ENCODE data around the gene RBM15.

Gene RBM15

GRCh38 chr1:110375490-110375889 is 36.3 kb downstream of the RBM15 start:
- Histone ChIP-seq H3K36me3 (ENCODE audit: control insufficient read depth, insufficient read depth, low read length) (no peaks in the 10 kb centered on the region), H3K9ac (ENCODE audit: low read length) (no peak overlapping the region), H3K27me3 (ENCODE audit: control insufficient read depth, insufficient read depth, low read length) (no peaks in the 10 kb centered on the region), H3K4me1 (ENCODE audit: control insufficient read depth, insufficient read depth, low read length) (no peaks in the 10 kb centered on the region), H3K4me3 (ENCODE audit: low read length) (no peak overlapping the region), H3K9me3 (ENCODE audit: control insufficient read depth, low read length) (no peaks in the 10 kb centered on the region)

- Histone ChIP-seq H3K9ac (ENCODE audit: low read length) (no peak overlapping the region), H3K4me1 (ENCODE audit: control insufficient read depth, insufficient read depth, low read length) (peaks cover 16% of the 10 kb centered on the region), H3K36me3 (ENCODE audit: control insufficient read depth, insufficient read depth, low read length) (no peaks in the 10 kb centered on the region), H3K27me3 (ENCODE audit: control insufficient read depth, insufficient read depth, low read length) (no peaks in the 10 kb centered on the region), H3K4me3 (ENCODE audit: low read length) (no peak overlapping the region), H3K9me3 (ENCODE audit: control insufficient read depth, low read length) (no peaks in the 10 kb centered on the region)
These were observed 41.6 kb downstream of the RBM15 start for GRCh38 chr1:110380672-110381283.

GRCh38 chr1:110383251-110383990 is 44.2 kb downstream of the RBM15 start:
- no peaks in the 10 kb centered on the region for H3K27me3 ChIP-seq (ENCODE audit: control insufficient read depth, insufficient read depth, low read length)
- H3K9ac ChIP-seq (ENCODE audit: low read length): no peak overlapping the region
- no peaks in the 10 kb centered on the region for H3K9me3 ChIP-seq (ENCODE audit: control insufficient read depth, low read length)
- peaks cover 16% of the 10 kb centered on the region for H3K4me1 ChIP-seq (ENCODE audit: control insufficient read depth, insufficient read depth, low read length)
- H3K4me3 ChIP-seq (ENCODE audit: low read length): no peak overlapping the region
- H3K36me3 ChIP-seq (ENCODE audit: control insufficient read depth, insufficient read depth, low read length): no peaks in the 10 kb centered on the region

DNA sequence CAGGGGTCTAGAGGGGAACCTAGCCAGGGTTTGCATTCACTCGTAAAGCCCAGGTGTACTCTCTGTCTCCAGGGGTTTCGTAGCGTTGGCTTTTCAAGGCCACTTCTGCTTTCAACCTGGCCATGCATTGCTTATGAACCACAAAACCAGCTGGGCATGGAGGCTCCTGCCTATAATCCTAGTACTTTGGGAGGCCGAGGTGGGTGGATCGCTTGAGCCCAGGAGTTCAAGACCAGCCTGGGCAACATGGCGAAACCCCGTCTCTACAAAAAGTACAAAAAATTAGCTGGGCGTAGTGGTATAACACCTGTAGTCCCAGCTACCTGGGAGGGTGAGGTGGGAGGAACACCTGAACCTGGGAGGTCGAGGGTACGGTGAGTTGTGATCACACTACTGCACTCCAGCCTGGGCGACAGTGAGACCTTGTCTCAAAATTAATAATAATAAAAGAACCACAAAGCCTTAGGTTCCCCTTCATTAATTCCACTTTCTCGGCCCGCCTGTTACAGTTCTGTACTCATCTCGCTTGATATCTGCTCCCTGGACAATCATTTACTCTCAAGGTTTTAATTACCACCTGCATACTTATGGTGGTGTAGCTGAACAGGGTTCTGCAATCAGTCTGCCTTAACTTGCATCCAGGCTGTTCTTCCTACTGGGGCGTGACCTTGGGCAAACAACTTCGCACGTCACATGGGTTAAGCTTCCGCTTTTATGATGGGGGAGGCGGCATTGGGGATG is 45.6 kb downstream of the RBM15 start:
- H3K4me3 ChIP-seq (ENCODE audit: low read length): no peak overlapping the region
- H3K27me3 ChIP-seq (ENCODE audit: control insufficient read depth, insufficient read depth, low read length): no peaks in the 10 kb centered on the region
- H3K9ac ChIP-seq (ENCODE audit: low read length): no peak overlapping the region
- H3K9me3 ChIP-seq (ENCODE audit: control insufficient read depth, low read length): no peaks in the 10 kb centered on the region
- no peaks in the 10 kb centered on the region for H3K36me3 ChIP-seq (ENCODE audit: control insufficient read depth, insufficient read depth, low read length)
- H3K4me1 ChIP-seq (ENCODE audit: control insufficient read depth, insufficient read depth, low read length): peaks cover 16% of the 10 kb centered on the region

GRCh38 chr1:110385369-110385768 is 46.2 kb downstream of the RBM15 start:
- no peaks in the 10 kb centered on the region for H3K36me3 ChIP-seq (ENCODE audit: control insufficient read depth, insufficient read depth, low read length)
- H3K4me3 ChIP-seq (ENCODE audit: low read length): no peak overlapping the region
- no peaks in the 10 kb centered on the region for H3K27me3 ChIP-seq (ENCODE audit: control insufficient read depth, insufficient read depth, low read length)
- H3K9me3 ChIP-seq (ENCODE audit: control insufficient read depth, low read length): no peaks in the 10 kb centered on the region
- H3K4me1 ChIP-seq (ENCODE audit: control insufficient read depth, insufficient read depth, low read length): peaks cover 16% of the 10 kb centered on the region
- no peak overlapping the region for H3K9ac ChIP-seq (ENCODE audit: low read length)

- no peak overlapping the region for H3K9ac ChIP-seq (ENCODE audit: low read length)
- H3K4me3 ChIP-seq (ENCODE audit: low read length): no peak overlapping the region
- H3K36me3 ChIP-seq (ENCODE audit: control insufficient read depth, insufficient read depth, low read length): no peaks in the 10 kb centered on the region
- H3K9me3 ChIP-seq (ENCODE audit: control insufficient read depth, low read length): no peaks in the 10 kb centered on the region
- H3K4me1 ChIP-seq (ENCODE audit: control insufficient read depth, insufficient read depth, low read length): peaks cover 16% of the 10 kb centered on the region
- H3K27me3 ChIP-seq (ENCODE audit: control insufficient read depth, insufficient read depth, low read length): no peaks in the 10 kb centered on the region
These were observed 48.0 kb downstream of the RBM15 start for GRCh38 chr1:110387048-110387754.

DNA sequence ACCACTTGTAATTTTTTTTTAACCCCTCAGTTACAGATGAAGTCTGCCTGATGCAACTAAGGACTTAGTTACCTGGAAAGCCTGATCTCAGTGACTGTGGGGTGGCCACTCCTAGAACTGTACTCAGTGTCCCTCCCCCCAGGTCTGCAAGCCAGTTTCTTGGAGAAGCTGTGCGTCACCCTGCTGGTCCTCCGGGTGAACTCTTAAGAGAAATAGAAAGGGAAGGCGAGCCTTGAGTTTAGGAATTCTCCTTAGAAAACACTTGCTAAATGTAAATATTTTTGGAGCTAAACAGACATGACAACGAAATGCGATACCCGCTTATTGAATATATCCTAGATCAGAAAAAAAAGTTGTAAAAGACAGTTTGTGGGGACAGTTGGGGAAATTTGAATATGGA is 50.9 kb downstream of the RBM15 start:
- H3K9me3 ChIP-seq (ENCODE audit: control insufficient read depth, low read length): no peaks in the 10 kb centered on the region
- no peaks in the 10 kb centered on the region for H3K27me3 ChIP-seq (ENCODE audit: control insufficient read depth, insufficient read depth, low read length)
- no peak overlapping the region for H3K4me3 ChIP-seq (ENCODE audit: low read length)
- peaks cover 13% of the 10 kb centered on the region for H3K4me1 ChIP-seq (ENCODE audit: control insufficient read depth, insufficient read depth, low read length)
- no peaks in the 10 kb centered on the region for H3K36me3 ChIP-seq (ENCODE audit: control insufficient read depth, insufficient read depth, low read length)
- no peak overlapping the region for H3K9ac ChIP-seq (ENCODE audit: low read length)

- Histone ChIP-seq H3K36me3 (ENCODE audit: control insufficient read depth, insufficient read depth, low read length) (no peaks in the 10 kb centered on the region), H3K4me3 (ENCODE audit: low read length) (no peak within 1 kb of the TSS), H3K9me3 (ENCODE audit: control insufficient read depth, low read length) (no peaks in the 10 kb centered on the region), H3K9ac (ENCODE audit: low read length) (no peak within 1 kb of the TSS), H3K4me1 (ENCODE audit: control insufficient read depth, insufficient read depth, low read length) (peaks cover 11% of the 10 kb centered on the region), H3K27me3 (ENCODE audit: control insufficient read depth, insufficient read depth, low read length) (no peaks in the 10 kb centered on the region)
These were observed 51.6 kb downstream of the RBM15 start, which contains the start of gene SLC16A4 for GRCh38 chr1:110390692-110391245. TSS of gene SLC16A4 (minus strand) at chr1:110391026. CDS start at chr1:110389323, 1,703 bp downstream.

DNA sequence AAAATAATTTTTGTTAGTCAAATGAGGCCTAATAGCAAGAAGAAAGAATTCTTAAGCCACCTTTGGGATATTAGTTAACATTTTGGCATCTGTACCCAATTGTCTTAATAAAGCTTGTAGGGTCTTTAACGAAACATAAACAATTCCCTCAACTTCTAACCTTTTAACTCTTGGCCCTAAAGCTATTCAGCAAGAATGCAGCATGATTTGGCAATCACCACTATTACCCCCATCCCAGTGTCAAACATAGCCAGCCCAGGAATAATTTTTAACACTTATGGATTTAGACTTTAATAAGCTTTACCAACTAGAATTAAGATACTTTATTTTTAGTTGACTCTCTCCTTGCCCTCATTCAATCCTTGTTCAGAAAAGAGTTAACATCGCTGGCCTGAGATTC is 54.1 kb downstream of the RBM15 start:
- no peaks in the 10 kb centered on the region for H3K36me3 ChIP-seq (ENCODE audit: control insufficient read depth, insufficient read depth, low read length)
- no peaks in the 10 kb centered on the region for H3K9me3 ChIP-seq (ENCODE audit: control insufficient read depth, low read length)
- H3K9ac ChIP-seq (ENCODE audit: low read length): no peak overlapping the region
- H3K27me3 ChIP-seq (ENCODE audit: control insufficient read depth, insufficient read depth, low read length): no peaks in the 10 kb centered on the region
- no peak overlapping the region for H3K4me3 ChIP-seq (ENCODE audit: low read length)
- H3K4me1 ChIP-seq (ENCODE audit: control insufficient read depth, insufficient read depth, low read length): peaks cover 11% of the 10 kb centered on the region

- H3K36me3 ChIP-seq (ENCODE audit: control insufficient read depth, insufficient read depth, low read length): no peaks in the 10 kb centered on the region
- peaks cover 11% of the 10 kb centered on the region for H3K4me1 ChIP-seq (ENCODE audit: control insufficient read depth, insufficient read depth, low read length)
- H3K27me3 ChIP-seq (ENCODE audit: control insufficient read depth, insufficient read depth, low read length): no peaks in the 10 kb centered on the region
- no peaks in the 10 kb centered on the region for H3K9me3 ChIP-seq (ENCODE audit: control insufficient read depth, low read length)
- H3K4me3 ChIP-seq (ENCODE audit: low read length): no peak overlapping the region
- H3K9ac ChIP-seq (ENCODE audit: low read length): no peak overlapping the region
These were observed 54.7 kb downstream of the RBM15 start for GRCh38 chr1:110393691-110394492.

DNA sequence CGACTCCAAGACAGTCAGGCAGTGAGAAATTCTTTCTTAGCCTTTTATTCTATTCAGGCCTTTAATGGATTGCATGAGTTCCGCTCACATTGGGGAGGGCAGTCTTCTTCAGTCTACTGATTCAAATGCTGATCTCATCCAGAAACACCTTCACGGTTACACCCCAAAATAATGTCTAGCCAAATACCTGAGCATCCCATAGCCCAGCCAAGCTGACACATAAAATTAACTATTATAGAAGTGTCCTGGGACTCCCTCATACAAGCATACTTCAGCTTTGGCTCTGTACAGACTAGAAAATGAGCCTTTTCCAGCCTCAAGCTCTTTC is 55.3 kb downstream of the RBM15 start:
- H3K9me3 ChIP-seq (ENCODE audit: control insufficient read depth, low read length): no peaks in the 10 kb centered on the region
- H3K36me3 ChIP-seq (ENCODE audit: control insufficient read depth, insufficient read depth, low read length): no peaks in the 10 kb centered on the region
- H3K4me1 ChIP-seq (ENCODE audit: control insufficient read depth, insufficient read depth, low read length): peaks cover 11% of the 10 kb centered on the region
- no peaks in the 10 kb centered on the region for H3K27me3 ChIP-seq (ENCODE audit: control insufficient read depth, insufficient read depth, low read length)
- H3K9ac ChIP-seq (ENCODE audit: low read length): no peak overlapping the region
- no peak overlapping the region for H3K4me3 ChIP-seq (ENCODE audit: low read length)

Data from mucosa of stomach (tissue), 1 donor.